ENCODE results near the gene TMEM167B. TPM values are rescaled to one million over a fixed set of nuclear protein-coding genes. Genes with fewer than 3 reads are reported as not detected.

The TMEM167B gene
- total RNA-seq, 2 experiments from 2014 or later: 21.8 to 23.4 TPM

- peak overlapping the region; percentile 77 for H3K4me3 Mint-ChIP-seq
- H3K27me3 Mint-ChIP-seq: peaks cover 2% of the 10 kb centered on the region
- no peaks in the 10 kb centered on the region for H3K9me3 Mint-ChIP-seq
- ChIA-PET CTCF (interaction anchor here (0.8 to 8.7 kb wide), 9 partner anchors 16 to 286 kb away, joined by 3 to 95 read pairs (median 4); partner anchors contain the start of gene WDR47), POLR2A (interaction anchor here (8.2 kb wide), 1 partner anchor 13 kb away, joined by 98 read pairs; no protein-coding TSS in a partner anchor)
- DNase-seq (no peak), ATAC-seq (no peak)
- H3K27ac Mint-ChIP-seq: no peak overlapping the region
- intact Hi-C loops (cut with micrococcal nuclease): loop anchor here (10.0 kb wide), 3 partner anchors 150 to 310 kb away; partner anchors contain the start of genes CLCC1 and PSMA5
- H3K36me3 Mint-ChIP-seq (ENCODE audit: low read depth): no peaks in the 10 kb centered on the region
- peaks cover 46% of the 10 kb centered on the region for H3K4me1 Mint-ChIP-seq (ENCODE audit: low read depth)
- TF ChIP-seq CTCF (IDR thresholded peaks at IDR 0.05): no peak
Measured at GRCh38 chr1:109114342-109114674, 23.7 kb downstream of the TMEM167B start.

GRCh38 chr1:109115685-109116084 is 25.1 kb downstream of the TMEM167B start:
- no peak for TF ChIP-seq CTCF (IDR thresholded peaks at IDR 0.05)
- Mint-ChIP-seq H3K4me1 (ENCODE audit: low read depth) (peaks cover 35% of the 10 kb centered on the region), H3K4me3 (no peak overlapping the region), H3K36me3 (ENCODE audit: low read depth) (no peaks in the 10 kb centered on the region), H3K9me3 (no peaks in the 10 kb centered on the region), H3K27ac (peak overlapping the region; percentile 85), H3K27me3 (peaks cover 2% of the 10 kb centered on the region)
- intact Hi-C loops (cut with micrococcal nuclease): loop anchor here (10.0 kb wide), 3 partner anchors 151 to 309 kb away; partner anchors contain the start of genes CLCC1 and PSMA5
- peak; percentile 40 for ATAC-seq
- POLR2A ChIA-PET: interaction anchor here (1.0 to 8.2 kb wide), 4 partner anchors 14 to 394 kb away, joined by 3 to 98 read pairs (median 3); partner anchors contain the start of gene AMIGO1
- CTCF ChIA-PET: interaction anchor here (0.6 to 8.7 kb wide), 5 partner anchors 17 to 417 kb away, joined by 3 to 95 read pairs (median 3); no protein-coding TSS in a partner anchor
- peak; percentile 57 for DNase-seq

GRCh38 chr1:109116286-109116685 is 25.7 kb downstream of the TMEM167B start:
- H3K36me3 Mint-ChIP-seq (ENCODE audit: low read depth): no peaks in the 10 kb centered on the region
- ChIA-PET POLR2A (interaction anchor here (0.9 to 8.2 kb wide), 5 partner anchors 14 to 393 kb away, joined by 3 to 98 read pairs (median 3); partner anchors contain the start of gene AMIGO1), CTCF (interaction anchor here (0.9 to 8.7 kb wide), 3 partner anchors 18 to 89 kb away, joined by 3 to 95 read pairs (median 3); no protein-coding TSS in a partner anchor)
- no peak for ATAC-seq
- intact Hi-C loops (cut with micrococcal nuclease): loop anchor here (10.0 kb wide), 3 partner anchors 151 to 309 kb away; partner anchors contain the start of genes CLCC1 and PSMA5
- TF ChIP-seq CTCF (IDR thresholded peaks at IDR 0.05): no peak
- H3K9me3 Mint-ChIP-seq: no peaks in the 10 kb centered on the region
- H3K4me3 Mint-ChIP-seq: no peak overlapping the region
- H3K27me3 Mint-ChIP-seq: peaks cover 2% of the 10 kb centered on the region
- peaks cover 34% of the 10 kb centered on the region for H3K4me1 Mint-ChIP-seq (ENCODE audit: low read depth)
- peak overlapping the region; percentile 85 for H3K27ac Mint-ChIP-seq
- DNase-seq: no peak

GRCh38 chr1:109118089-109118488 is 27.5 kb downstream of the TMEM167B start:
- intact Hi-C loops (cut with micrococcal nuclease): loop anchor here (10.0 kb wide), 3 partner anchors 153 to 307 kb away; partner anchors contain the start of genes CLCC1 and PSMA5
- POLR2A ChIA-PET: no interaction called here
- no peak overlapping the region for H3K27ac Mint-ChIP-seq

More at GRCh38 chr1:109118089-109118488, 27.5 kb downstream of the TMEM167B start:
- TF ChIP-seq CTCF (IDR thresholded peaks at IDR 0.05): no peak
- Mint-ChIP-seq H3K4me1 (ENCODE audit: low read depth) (peaks cover 28% of the 10 kb centered on the region), H3K4me3 (no peak overlapping the region), H3K27me3 (no peaks in the 10 kb centered on the region), H3K36me3 (ENCODE audit: low read depth) (no peaks in the 10 kb centered on the region), H3K9me3 (no peaks in the 10 kb centered on the region)
- ATAC-seq: no peak
- CTCF ChIA-PET: interaction anchor here (0.9 to 1.9 kb wide), 2 partner anchors 9 to 18 kb away, joined by 3 to 4 read pairs; no protein-coding TSS in a partner anchor
- no peak for DNase-seq

Measured in activated CD8-positive, alpha-beta T cell treated with anti-CD3 and anti-CD28 coated beads for 36 hours (primary cell).